Gastroesophageal sphincter (tissue), 4 donors: Measurements from ENCODE around the gene ATAD3A. TPM values are rescaled to one million over a fixed set of nuclear protein-coding genes. Genes with fewer than 3 reads are reported as not detected.

ENCODE experiments used
- ATAC-seq: fragments of 150-250 bp; one replicate; pipeline ENCODE4 v1.9.1; 2016; ENCODE audit warnings: mild to moderate bottlenecking, moderate library complexity
- H3K27ac ChIP-seq, 4 donors: fragments of 200-600 bp; sonication (generic) in 3 of 4; 1 replicate in 3 of 4; 2 replicates in 1 of 4; pipeline ENCODE4 v1.5.1; 2016 to 2019
- H3K27me3 ChIP-seq: fragments of 200-600 bp; sonication (generic); one replicate; pipeline ENCODE4 v1.5.1; 2019
- H3K36me3 ChIP-seq, 2 donors: fragments of 200-600 bp; sonication (generic); one replicate each; pipeline ENCODE4 v1.5.1; 2019; ENCODE audit warnings: control low read depth in 1 of 2
- H3K4me1 ChIP-seq, 3 donors: fragments of 200-600 bp; sonication (generic); 1 replicate in 2 of 3; 2 replicates in 1 of 3; pipeline ENCODE4 v1.5.1; 2016 to 2019; ENCODE audit warnings: control low read depth in 2 of 3
- H3K4me3 ChIP-seq, 2 donors: fragments of 200-600 bp; sonication (generic); one replicate each; pipeline ENCODE4 v1.5.1; 2019; ENCODE audit warnings: mild to moderate bottlenecking in 1 of 2, moderate library complexity in 1 of 2
- H3K9me3 ChIP-seq, 3 donors: fragments of 200-600 bp; sonication (generic); one replicate each; pipeline ENCODE4 v1.5.1; 2017 to 2019; ENCODE audit warnings: control low read depth in 2 of 3
- EP300 ChIP-seq: sonication (generic); formaldehyde crosslinking; IDR thresholded peaks from one replicate; pipeline ENCODE4 v1.6.1; 2017; ENCODE audit warnings: antibody characterized with exemption, mild to moderate bottlenecking
- POLR2A ChIP-seq, 2 donors: fragments of 450-650 bp; IDR thresholded peaks; one replicate each; pipeline ENCODE4 v1.6.1; 2017; ENCODE audit warnings: antibody characterized with exemption in 2 of 2, mild to moderate bottlenecking in 2 of 2, moderate library complexity in 1 of 2
- POLR2AphosphoS5 ChIP-seq: sonication (generic); formaldehyde crosslinking; IDR thresholded peaks from one replicate; pipeline ENCODE4 v1.6.1; 2017; ENCODE audit warnings: antibody characterized with exemption
- WGBS, 2 donors: methylation state at CpG; one replicate each; pipeline ENCODE4 v1.1.5; 2018; ENCODE audit warnings: low coverage in 1 of 2; 5-methylcytosine and 5-hydroxymethylcytosine counted together
- total RNA-seq, 4 donors: library from RNA; depleted of rRNA; stranded (reverse); fragments of >200 nt; gene quantifications; one replicate each; pipeline ENCODE4 v1.1.0, GENCODE V29; 2016
- TF ChIP-seq, protein P1 (sequence below), 4 experiments: fragments of 200-600 bp in 2 of 4; fragments of 450-650 bp in 2 of 4; sonication (generic) in 1 of 4; IDR thresholded peaks; one replicate each; pipeline ENCODE4 v1.5.1; 2017 to 2019; ENCODE audit warnings: antibody characterized with exemption in 4 of 4, mild to moderate bottlenecking in 2 of 4, moderate library complexity in 2 of 4

The ATAD3A gene
- total RNA-seq, 4 donors from 2014 or later, result 14.9 to 32.9 (median 19.1) TPM

DNA sequence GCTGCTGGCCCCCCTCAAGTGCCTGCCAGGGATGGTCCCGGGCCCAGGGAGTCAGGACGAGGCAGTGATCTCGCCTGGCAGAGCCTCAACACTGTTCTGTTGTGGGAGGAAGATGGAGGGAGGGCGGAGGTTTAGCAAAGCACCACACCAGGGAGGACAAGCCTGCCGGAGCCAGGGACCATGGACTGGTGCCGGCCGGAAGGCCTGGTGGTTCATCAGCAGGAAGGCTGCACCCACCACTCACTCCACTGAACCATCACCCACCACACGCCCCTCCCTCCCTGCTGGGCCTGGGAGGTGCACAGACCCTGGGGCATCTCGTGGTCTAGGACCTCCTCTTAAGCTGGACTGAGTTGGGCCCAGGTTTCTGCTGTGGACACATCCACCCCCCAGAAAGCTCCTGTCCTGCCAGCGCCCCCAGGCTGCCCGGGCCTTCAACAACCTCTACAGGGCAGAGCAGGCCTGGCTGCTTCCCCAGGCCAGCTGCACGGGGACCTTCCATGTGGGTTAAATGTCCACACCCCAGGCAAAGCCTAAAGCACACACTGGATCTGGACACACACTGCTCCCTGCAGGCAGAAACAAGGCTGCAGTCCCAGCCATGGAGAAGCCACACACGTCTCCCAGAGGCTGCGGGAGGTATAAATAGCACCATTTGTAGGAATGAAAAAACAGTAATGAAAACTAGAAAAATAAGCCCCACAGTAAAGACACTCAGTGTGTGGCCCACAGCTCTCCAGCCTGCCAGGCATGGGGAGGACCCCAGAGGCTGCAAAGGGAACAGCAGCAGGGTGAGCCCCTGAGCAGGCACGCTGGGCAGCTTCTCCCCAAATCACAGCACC, 38.9 kb downstream of the ATAD3A start:
- H3K4me1 ChIP-seq, result peaks cover 0 to 27% (median 5%) of the 10 kb centered on the region in 3 donors
- H3K36me3 ChIP-seq, result peaks cover 0 to 14% of the 10 kb centered on the region in 2 donors
- H3K9me3 ChIP-seq, result no peaks in the 10 kb centered on the region
- no peaks in the 10 kb centered on the region for H3K27me3 ChIP-seq
- 74% methylated on average over 3 of the region's 15 CpGs; no CpG with 5 or more reads in 1 of the 2 donors for WGBS, 2 donors
- H3K4me3 ChIP-seq, result no peak overlapping the region
- peak overlapping the region in 3 of 4 donors; percentile 16 to 48 (median 43) for H3K27ac ChIP-seq
- ATAC-seq, result peak; percentile 30
- TF ChIP-seq POLR2AphosphoS5 (no peak), POLR2A (IDR thresholded peaks at IDR 0.05) (no peak), EP300 (no peak)
- TF ChIP-seq, protein P1, sequence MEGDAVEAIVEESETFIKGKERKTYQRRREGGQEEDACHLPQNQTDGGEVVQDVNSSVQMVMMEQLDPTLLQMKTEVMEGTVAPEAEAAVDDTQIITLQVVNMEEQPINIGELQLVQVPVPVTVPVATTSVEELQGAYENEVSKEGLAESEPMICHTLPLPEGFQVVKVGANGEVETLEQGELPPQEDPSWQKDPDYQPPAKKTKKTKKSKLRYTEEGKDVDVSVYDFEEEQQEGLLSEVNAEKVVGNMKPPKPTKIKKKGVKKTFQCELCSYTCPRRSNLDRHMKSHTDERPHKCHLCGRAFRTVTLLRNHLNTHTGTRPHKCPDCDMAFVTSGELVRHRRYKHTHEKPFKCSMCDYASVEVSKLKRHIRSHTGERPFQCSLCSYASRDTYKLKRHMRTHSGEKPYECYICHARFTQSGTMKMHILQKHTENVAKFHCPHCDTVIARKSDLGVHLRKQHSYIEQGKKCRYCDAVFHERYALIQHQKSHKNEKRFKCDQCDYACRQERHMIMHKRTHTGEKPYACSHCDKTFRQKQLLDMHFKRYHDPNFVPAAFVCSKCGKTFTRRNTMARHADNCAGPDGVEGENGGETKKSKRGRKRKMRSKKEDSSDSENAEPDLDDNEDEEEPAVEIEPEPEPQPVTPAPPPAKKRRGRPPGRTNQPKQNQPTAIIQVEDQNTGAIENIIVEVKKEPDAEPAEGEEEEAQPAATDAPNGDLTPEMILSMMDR (IDR thresholded peaks at IDR 0.05), result peak in 1 of 4 experiments; percentile 14

DNA sequence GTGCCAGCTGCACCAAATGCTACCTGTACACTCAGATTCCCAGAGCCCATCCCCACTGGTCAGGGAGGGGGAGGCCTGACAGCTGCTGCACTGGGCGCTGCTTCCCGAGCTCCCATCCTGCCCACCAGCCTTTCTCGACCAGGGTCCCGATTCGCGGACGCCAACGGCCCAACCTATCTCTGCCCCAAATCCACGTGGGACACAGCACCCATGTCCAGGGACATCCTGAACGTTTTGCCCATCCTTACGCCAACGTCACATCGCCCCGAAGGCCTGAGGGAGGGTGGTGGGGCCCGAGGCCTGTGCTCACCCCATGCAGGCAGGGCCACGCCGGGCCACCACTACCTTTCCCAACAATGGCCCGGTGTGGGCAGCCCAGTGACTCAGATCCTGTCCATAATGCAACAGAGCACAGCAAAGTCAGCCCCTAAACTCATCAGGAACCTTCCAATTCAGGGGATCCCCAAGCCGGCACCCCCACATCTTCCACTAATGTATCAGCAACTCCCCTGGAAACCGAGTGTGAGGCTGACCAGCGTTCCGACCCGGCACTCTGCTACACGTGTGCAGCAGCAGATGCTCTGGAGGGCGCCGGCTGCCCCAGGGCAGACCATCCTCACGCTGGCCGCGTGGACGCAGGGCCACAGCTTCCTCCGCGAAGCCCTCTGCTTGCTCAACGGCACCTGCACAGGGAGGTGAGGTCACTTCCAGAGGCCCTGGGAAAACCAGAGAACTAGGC, 39.7 kb downstream of the ATAD3A start:
- H3K4me1 ChIP-seq, result peaks cover 0 to 27% (median 5%) of the 10 kb centered on the region in 3 donors
- WGBS, 2 donors, result 87% methylated on average over 6 of the region's 33 CpGs; no CpG with 5 or more reads in 1 of the 2 donors
- peaks cover 0 to 7% of the 10 kb centered on the region in 2 donors for H3K36me3 ChIP-seq
- no peak for ATAC-seq
- TF ChIP-seq, protein P1 (IDR thresholded peaks at IDR 0.05), result no peak
- TF ChIP-seq EP300, result no peak
- no peak for TF ChIP-seq POLR2AphosphoS5
- no peak for TF ChIP-seq POLR2A (IDR thresholded peaks at IDR 0.05)
- H3K27ac ChIP-seq, result no peak overlapping the region
- no peak overlapping the region for H3K4me3 ChIP-seq
- H3K27me3 ChIP-seq, result no peaks in the 10 kb centered on the region
- no peaks in the 10 kb centered on the region for H3K9me3 ChIP-seq

DNA sequence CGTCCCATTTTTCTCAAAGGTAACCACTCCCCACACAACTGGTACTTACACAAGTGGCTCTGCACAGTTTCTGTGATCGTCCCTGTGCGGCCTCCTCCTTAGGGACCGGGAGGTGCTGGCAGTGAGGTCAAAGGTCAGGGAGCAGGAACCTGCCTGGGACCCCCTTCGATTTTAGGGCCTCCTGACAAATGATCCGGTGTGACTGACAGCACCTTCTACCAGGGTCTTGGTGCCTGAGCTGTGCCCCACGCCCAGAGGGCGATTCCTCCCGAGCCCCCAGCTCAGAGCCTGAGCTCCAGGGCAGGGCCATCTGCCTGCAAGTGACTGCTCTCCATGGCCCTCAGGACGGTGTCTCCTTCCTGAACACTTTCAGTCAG, 40.3 kb downstream of the ATAD3A start:
- peaks cover 0 to 27% (median 5%) of the 10 kb centered on the region in 3 donors for H3K4me1 ChIP-seq
- 60% methylated on average over 1 of the region's 10 CpGs; no CpG with 5 or more reads in 1 of the 2 donors for WGBS, 2 donors
- H3K36me3 ChIP-seq, result peaks cover 0 to 7% of the 10 kb centered on the region in 2 donors
- H3K27ac ChIP-seq, result no peak overlapping the region
- no peak for ATAC-seq
- H3K4me3 ChIP-seq, result no peak overlapping the region
- no peaks in the 10 kb centered on the region for H3K27me3 ChIP-seq
- H3K9me3 ChIP-seq, result no peaks in the 10 kb centered on the region
- no peak for TF ChIP-seq EP300
- TF ChIP-seq POLR2AphosphoS5, result no peak
- TF ChIP-seq, protein P1 (IDR thresholded peaks at IDR 0.05), result no peak
- TF ChIP-seq POLR2A (IDR thresholded peaks at IDR 0.05), result no peak

DNA sequence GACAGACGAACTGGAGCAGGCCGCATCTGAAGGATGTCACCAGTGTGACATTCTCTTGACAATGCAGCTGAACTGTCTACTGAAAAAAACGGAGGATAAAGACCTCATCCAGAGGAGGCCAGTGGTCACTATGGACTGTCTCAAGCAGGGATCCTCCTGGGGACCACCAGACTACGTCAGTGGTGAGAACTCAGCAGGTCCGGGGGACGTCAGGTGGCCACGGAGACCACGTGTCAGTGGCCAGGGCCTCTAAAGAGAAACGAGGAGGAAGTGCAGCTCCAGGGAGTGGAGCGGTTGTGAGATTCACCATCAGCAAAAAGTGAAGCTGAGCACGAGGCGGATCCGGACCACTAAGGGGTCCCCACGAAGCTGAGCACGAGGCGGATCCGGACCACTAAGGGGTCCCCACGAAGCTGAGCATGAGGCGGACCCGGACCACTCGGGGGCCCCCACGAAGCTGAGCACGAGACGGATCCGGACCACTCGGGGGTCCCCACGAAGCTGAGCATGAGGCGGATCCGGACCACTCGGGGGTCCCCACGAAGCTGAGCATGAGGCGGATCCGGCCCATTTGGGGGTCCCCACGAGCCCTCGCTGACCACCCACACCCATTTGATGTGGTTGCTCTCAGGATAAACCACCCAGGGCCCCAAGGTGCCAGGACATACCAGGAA, 42.0 kb downstream of the ATAD3A start:
- H3K4me1 ChIP-seq, result peaks cover 0 to 27% (median 5%) of the 10 kb centered on the region in 3 donors
- peaks cover 0 to 7% of the 10 kb centered on the region in 2 donors for H3K36me3 ChIP-seq
- H3K27ac ChIP-seq, result peak overlapping the region in 2 of 4 donors; percentile 17 to 32
- no peak for TF ChIP-seq EP300
- no peak for TF ChIP-seq POLR2AphosphoS5
- TF ChIP-seq POLR2A (IDR thresholded peaks at IDR 0.05), result no peak
- TF ChIP-seq, protein P1 (IDR thresholded peaks at IDR 0.05), result no peak
- no peaks in the 10 kb centered on the region for H3K27me3 ChIP-seq
- H3K4me3 ChIP-seq, result no peak overlapping the region
- no peaks in the 10 kb centered on the region for H3K9me3 ChIP-seq
- WGBS, 2 donors, result 81 to 84% methylated on average over 9 to 14 of the region's 35 CpGs
- ATAC-seq, result no peak
